ENCODE data around the gene SEMA3A. TPM values are rescaled to one million over a fixed set of nuclear protein-coding genes. Genes with fewer than 3 reads are reported as not detected.

Gene SEMA3A
- total and polyA plus RNA-seq, 4 donors: 11.7 to 32.0 (median 24.1) TPM

GRCh38 chr7:84091318-84091717, 103.3 kb downstream of the SEMA3A start:
- Histone ChIP-seq H3K27ac (ENCODE audit: low read depth, low read length) (no peak overlapping the region), H3K9me3 (ENCODE audit: control insufficient read depth, insufficient read depth, low read length) (no peaks in the 10 kb centered on the region), H3K4me3 (ENCODE audit: low read depth, low read length) (no peak overlapping the region), H3K36me3 (ENCODE audit: control insufficient read depth, insufficient read depth, low read length) (no peaks in the 10 kb centered on the region), H3K4me1 (ENCODE audit: control insufficient read depth, insufficient read depth, low read length) (no peaks in the 10 kb centered on the region), H3K27me3 (ENCODE audit: control insufficient read depth, insufficient read depth, low read length) (no peaks in the 10 kb centered on the region)
- DNase-seq (ENCODE audit: low read depth in 4 of 6, low spot score in 6 of 6): no peak
- WGBS (ENCODE audit: insufficient coverage): no CpG with 5 or more reads among the region's 1 CpG

GRCh38 chr7:84088802-84089201, 105.8 kb downstream of the SEMA3A start:
- Histone ChIP-seq H3K36me3 (ENCODE audit: control insufficient read depth, insufficient read depth, low read length) (no peaks in the 10 kb centered on the region), H3K4me1 (ENCODE audit: control insufficient read depth, insufficient read depth, low read length) (no peaks in the 10 kb centered on the region), H3K27me3 (ENCODE audit: control insufficient read depth, insufficient read depth, low read length) (no peaks in the 10 kb centered on the region), H3K27ac (ENCODE audit: low read depth, low read length) (no peak overlapping the region), H3K9me3 (ENCODE audit: control insufficient read depth, insufficient read depth, low read length) (no peaks in the 10 kb centered on the region), H3K4me3 (ENCODE audit: low read depth, low read length) (no peak overlapping the region)
- no CpG with 5 or more reads among the region's 1 CpG for WGBS (ENCODE audit: insufficient coverage)
- peak in 1 of 6 donors; percentile 32 for DNase-seq (ENCODE audit: low read depth in 4 of 6, low spot score in 6 of 6)

DNA sequence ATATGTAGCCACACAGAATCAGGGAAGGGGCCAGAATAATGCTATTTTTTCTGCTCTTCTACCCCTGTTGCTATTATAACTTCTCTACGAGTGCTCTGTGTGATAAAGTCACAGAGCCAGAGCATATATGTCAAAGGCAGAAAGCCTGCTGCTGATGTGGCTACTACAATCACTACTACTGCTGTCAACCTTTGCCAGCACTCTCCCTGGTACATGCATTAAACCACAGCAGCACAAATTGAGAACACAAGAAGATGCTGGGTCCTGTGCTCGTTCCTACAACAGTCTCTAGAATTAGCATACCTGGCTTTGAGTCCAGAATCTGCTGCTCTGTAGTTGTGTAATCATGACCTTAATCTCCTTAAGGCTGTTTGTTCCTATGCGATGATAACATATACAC, 108.6 kb downstream of the SEMA3A start:
- 37% methylated on average over 2 of the region's 3 CpGs for WGBS (ENCODE audit: insufficient coverage)
- Histone ChIP-seq H3K36me3 (ENCODE audit: control insufficient read depth, insufficient read depth, low read length) (no peaks in the 10 kb centered on the region), H3K4me1 (ENCODE audit: control insufficient read depth, insufficient read depth, low read length) (no peaks in the 10 kb centered on the region), H3K27me3 (ENCODE audit: control insufficient read depth, insufficient read depth, low read length) (no peaks in the 10 kb centered on the region), H3K27ac (ENCODE audit: low read depth, low read length) (no peak overlapping the region), H3K4me3 (ENCODE audit: low read depth, low read length) (no peak overlapping the region), H3K9me3 (ENCODE audit: control insufficient read depth, insufficient read depth, low read length) (no peaks in the 10 kb centered on the region)
- peak in 2 of 6 donors; percentile 29 to 59 for DNase-seq (ENCODE audit: low read depth in 4 of 6, low spot score in 6 of 6)

GRCh38 chr7:84085147-84085546, 109.4 kb downstream of the SEMA3A start:
- no peak overlapping the region for H3K4me3 ChIP-seq (ENCODE audit: low read depth, low read length)

DNA sequence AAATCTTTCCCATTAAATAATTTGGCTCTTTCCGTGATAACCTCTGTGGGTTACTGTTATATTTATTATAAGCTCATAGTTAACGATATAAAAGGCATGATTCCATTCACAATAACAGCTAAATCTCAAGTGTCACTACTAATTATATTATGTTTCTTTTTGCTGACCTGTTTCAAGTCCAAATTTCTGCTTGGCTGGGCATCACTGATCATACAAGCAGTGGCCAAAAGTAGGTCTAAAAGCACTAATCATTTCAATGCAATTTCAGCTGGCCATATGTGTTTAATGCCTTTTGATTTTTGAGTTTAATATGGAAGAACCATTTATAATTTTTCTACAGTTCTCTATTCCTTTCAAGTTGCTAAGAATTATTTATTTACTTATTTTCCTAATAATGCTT, 110.7 kb downstream of the SEMA3A start:
- Histone ChIP-seq H3K27ac (ENCODE audit: low read depth, low read length) (no peak overlapping the region), H3K4me1 (ENCODE audit: control insufficient read depth, insufficient read depth, low read length) (no peaks in the 10 kb centered on the region), H3K27me3 (ENCODE audit: control insufficient read depth, insufficient read depth, low read length) (no peaks in the 10 kb centered on the region), H3K36me3 (ENCODE audit: control insufficient read depth, insufficient read depth, low read length) (no peaks in the 10 kb centered on the region), H3K4me3 (ENCODE audit: low read depth, low read length) (no peak overlapping the region), H3K9me3 (ENCODE audit: control insufficient read depth, insufficient read depth, low read length) (no peaks in the 10 kb centered on the region)
- no peak for DNase-seq (ENCODE audit: low read depth in 4 of 6, low spot score in 6 of 6)
- no CpG with 5 or more reads among the region's 2 CpGs for whole genome bisulfite sequencing (ENCODE audit: insufficient coverage)

More at GRCh38 chr7:84085147-84085546, 109.4 kb downstream of the SEMA3A start:
- WGBS (ENCODE audit: insufficient coverage): no CpG with 5 or more reads among the region's 1 CpG
- no peaks in the 10 kb centered on the region for H3K36me3 ChIP-seq (ENCODE audit: control insufficient read depth, insufficient read depth, low read length)
- H3K27ac ChIP-seq (ENCODE audit: low read depth, low read length): no peak overlapping the region
- no peaks in the 10 kb centered on the region for H3K9me3 ChIP-seq (ENCODE audit: control insufficient read depth, insufficient read depth, low read length)
- DNase-seq (ENCODE audit: low read depth in 4 of 6, low spot score in 6 of 6): no peak
- no peaks in the 10 kb centered on the region for H3K4me1 ChIP-seq (ENCODE audit: control insufficient read depth, insufficient read depth, low read length)
- no peaks in the 10 kb centered on the region for H3K27me3 ChIP-seq (ENCODE audit: control insufficient read depth, insufficient read depth, low read length)

DNA sequence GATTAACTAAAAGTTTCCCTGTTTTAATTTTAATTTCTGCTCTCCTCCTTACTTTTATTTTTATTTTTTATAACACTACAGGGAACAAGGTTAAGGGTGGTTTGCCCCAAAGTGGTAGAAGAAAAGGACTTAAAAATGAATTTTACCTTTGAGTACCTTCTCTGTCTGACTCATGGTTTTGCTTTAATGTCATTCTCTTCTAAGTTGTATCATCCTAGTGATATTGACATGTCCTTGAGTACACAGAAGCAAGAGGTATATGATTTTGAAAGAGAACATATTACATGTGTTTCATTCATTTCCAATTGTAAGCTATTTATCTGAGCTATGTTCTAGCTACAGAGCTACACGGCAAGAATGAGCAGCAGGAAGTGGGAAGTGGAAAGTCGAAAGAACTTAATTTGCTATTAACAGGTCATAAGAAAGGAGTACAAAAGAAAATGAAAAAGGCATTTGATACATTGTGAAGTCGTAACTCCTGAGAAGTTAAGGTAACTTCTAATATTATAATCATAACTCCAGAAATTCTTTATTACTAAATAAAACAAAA, 112.5 kb downstream of the SEMA3A start:
- Histone ChIP-seq H3K4me1 (ENCODE audit: control insufficient read depth, insufficient read depth, low read length) (no peaks in the 10 kb centered on the region), H3K27ac (ENCODE audit: low read depth, low read length) (no peak overlapping the region), H3K4me3 (ENCODE audit: low read depth, low read length) (no peak overlapping the region), H3K9me3 (ENCODE audit: control insufficient read depth, insufficient read depth, low read length) (no peaks in the 10 kb centered on the region), H3K36me3 (ENCODE audit: control insufficient read depth, insufficient read depth, low read length) (no peaks in the 10 kb centered on the region), H3K27me3 (ENCODE audit: control insufficient read depth, insufficient read depth, low read length) (no peaks in the 10 kb centered on the region)
- WGBS (ENCODE audit: insufficient coverage): no CpG with 5 or more reads among the region's 3 CpGs
- no peak for DNase-seq (ENCODE audit: low read depth in 4 of 6, low spot score in 6 of 6)

DNA sequence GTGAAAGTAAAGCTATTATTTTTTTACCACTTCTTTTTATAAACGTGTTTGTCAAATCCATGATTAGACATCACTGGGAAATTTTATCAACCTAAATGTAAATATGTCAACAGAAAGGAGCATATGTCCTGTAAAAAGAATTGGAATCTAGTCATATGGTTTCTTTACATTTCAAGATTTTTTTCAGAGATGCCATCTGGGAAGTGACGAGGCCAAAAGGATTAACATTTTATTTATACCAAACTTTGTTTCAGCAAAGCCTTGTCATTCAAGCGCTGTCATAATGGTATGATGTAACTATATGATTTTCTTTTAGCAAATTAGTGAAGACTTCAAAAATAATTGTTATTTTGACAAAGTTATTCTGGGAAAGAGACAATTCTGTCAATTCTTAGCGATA, 117.3 kb downstream of the SEMA3A start:
- WGBS (ENCODE audit: insufficient coverage): no CpG with 5 or more reads among the region's 4 CpGs
- peak in 1 of 6 donors; percentile 80 for DNase-seq (ENCODE audit: low read depth in 4 of 6, low spot score in 6 of 6)
- no peaks in the 10 kb centered on the region for H3K36me3 ChIP-seq (ENCODE audit: control insufficient read depth, insufficient read depth, low read length)
- H3K9me3 ChIP-seq (ENCODE audit: control insufficient read depth, insufficient read depth, low read length): no peaks in the 10 kb centered on the region
- no peak overlapping the region for H3K27ac ChIP-seq (ENCODE audit: low read depth, low read length)
- H3K27me3 ChIP-seq (ENCODE audit: control insufficient read depth, insufficient read depth, low read length): no peaks in the 10 kb centered on the region
- H3K4me3 ChIP-seq (ENCODE audit: low read depth, low read length): no peak overlapping the region
- H3K4me1 ChIP-seq (ENCODE audit: control insufficient read depth, insufficient read depth, low read length): no peaks in the 10 kb centered on the region

- no peaks in the 10 kb centered on the region for H3K9me3 ChIP-seq (ENCODE audit: control insufficient read depth, insufficient read depth, low read length)
- H3K4me3 ChIP-seq (ENCODE audit: low read depth, low read length): no peak overlapping the region
- no peaks in the 10 kb centered on the region for H3K4me1 ChIP-seq (ENCODE audit: control insufficient read depth, insufficient read depth, low read length)
- no peak for DNase-seq (ENCODE audit: low read depth in 4 of 6, low spot score in 6 of 6)
- H3K27me3 ChIP-seq (ENCODE audit: control insufficient read depth, insufficient read depth, low read length): no peaks in the 10 kb centered on the region
- H3K27ac ChIP-seq (ENCODE audit: low read depth, low read length): no peak overlapping the region
- no peaks in the 10 kb centered on the region for H3K36me3 ChIP-seq (ENCODE audit: control insufficient read depth, insufficient read depth, low read length)
- no CpG with 5 or more reads among the region's 1 CpG for WGBS (ENCODE audit: insufficient coverage)
These were observed 118.4 kb downstream of the SEMA3A start for GRCh38 chr7:84076219-84076618.

DNA sequence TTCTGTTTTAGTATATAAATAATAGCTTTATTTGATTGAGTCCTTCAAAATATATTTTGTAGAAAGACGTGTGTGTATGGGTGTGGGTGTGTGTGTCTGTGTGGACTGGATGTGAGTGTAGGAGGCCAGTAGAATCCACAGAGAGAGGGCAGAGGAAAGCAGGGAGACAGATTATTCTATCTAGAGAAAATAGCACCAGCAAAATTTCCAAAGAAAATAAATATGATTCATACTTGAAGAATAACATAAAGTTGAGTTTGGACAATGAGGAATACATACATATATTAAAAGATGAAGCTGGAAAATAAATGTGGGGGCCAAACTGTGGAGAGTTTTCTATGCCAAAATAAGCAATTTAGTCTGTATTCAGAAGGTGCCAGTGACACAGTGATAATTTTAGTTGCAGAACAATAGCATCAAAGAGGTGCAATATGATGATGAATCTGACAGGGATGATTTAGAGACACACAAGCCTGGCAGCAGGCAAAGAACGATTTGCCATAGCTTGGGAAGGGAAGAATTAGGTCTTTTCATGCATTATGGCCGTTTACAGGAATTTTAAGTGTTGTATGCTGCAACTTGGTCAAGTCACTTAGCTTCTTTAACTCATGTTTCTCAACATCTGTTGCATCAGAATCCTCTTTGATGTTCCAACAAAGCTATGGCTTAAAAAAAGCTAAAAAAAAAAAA, 121.3 kb downstream of the SEMA3A start:
- no CpG with 5 or more reads among the region's 3 CpGs for WGBS (ENCODE audit: insufficient coverage)
- DNase-seq (ENCODE audit: low read depth in 4 of 6, low spot score in 6 of 6): no peak

DNA sequence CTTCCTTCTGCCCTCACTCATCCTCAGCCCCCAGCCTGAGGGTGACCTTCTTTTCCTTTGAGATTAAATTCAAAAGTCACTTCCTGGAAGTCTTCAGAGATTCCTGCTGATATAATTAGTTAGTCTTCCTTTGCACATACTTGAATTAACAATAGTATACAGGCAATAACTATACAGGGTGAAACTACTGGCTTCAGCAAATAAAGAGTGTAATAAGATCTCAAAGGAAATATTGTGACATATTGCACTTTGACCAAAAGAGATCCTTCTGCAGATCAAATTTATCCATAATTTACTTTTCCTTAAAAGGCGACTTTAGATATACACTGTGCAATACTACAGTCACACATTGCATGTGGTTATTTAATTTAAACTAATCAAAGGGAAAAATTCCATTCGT, 123.8 kb downstream of the SEMA3A start:
- Histone ChIP-seq H3K27ac (ENCODE audit: low read depth, low read length) (no peak overlapping the region), H3K36me3 (ENCODE audit: control insufficient read depth, insufficient read depth, low read length) (no peaks in the 10 kb centered on the region), H3K9me3 (ENCODE audit: control insufficient read depth, insufficient read depth, low read length) (no peaks in the 10 kb centered on the region), H3K4me3 (ENCODE audit: low read depth, low read length) (no peak overlapping the region), H3K27me3 (ENCODE audit: control insufficient read depth, insufficient read depth, low read length) (no peaks in the 10 kb centered on the region), H3K4me1 (ENCODE audit: control insufficient read depth, insufficient read depth, low read length) (no peaks in the 10 kb centered on the region)
- WGBS (ENCODE audit: insufficient coverage): no CpG with 5 or more reads among the region's 2 CpGs
- no peak for DNase-seq (ENCODE audit: low read depth in 4 of 6, low spot score in 6 of 6)

More for the DNA sequence above, 121.3 kb downstream of the SEMA3A start:
- Histone ChIP-seq H3K27ac (ENCODE audit: low read depth, low read length) (no peak overlapping the region), H3K27me3 (ENCODE audit: control insufficient read depth, insufficient read depth, low read length) (no peaks in the 10 kb centered on the region), H3K4me1 (ENCODE audit: control insufficient read depth, insufficient read depth, low read length) (no peaks in the 10 kb centered on the region), H3K36me3 (ENCODE audit: control insufficient read depth, insufficient read depth, low read length) (no peaks in the 10 kb centered on the region), H3K9me3 (ENCODE audit: control insufficient read depth, insufficient read depth, low read length) (no peaks in the 10 kb centered on the region), H3K4me3 (ENCODE audit: low read depth, low read length) (no peak overlapping the region)

Data from spinal cord (tissue), 10 donors.